ENCODE results near the gene DRAM1. TPM values are rescaled to one million over a fixed set of nuclear protein-coding genes. Genes with fewer than 3 reads are reported as not detected.

Gene DRAM1
- total and polyA plus RNA-seq, 9 of the 15 experiments (the other 6 are each of a cell fraction or from before 2014, with no cell fraction given): 1.4 to 4.3 (median 2.7) TPM

DNA sequence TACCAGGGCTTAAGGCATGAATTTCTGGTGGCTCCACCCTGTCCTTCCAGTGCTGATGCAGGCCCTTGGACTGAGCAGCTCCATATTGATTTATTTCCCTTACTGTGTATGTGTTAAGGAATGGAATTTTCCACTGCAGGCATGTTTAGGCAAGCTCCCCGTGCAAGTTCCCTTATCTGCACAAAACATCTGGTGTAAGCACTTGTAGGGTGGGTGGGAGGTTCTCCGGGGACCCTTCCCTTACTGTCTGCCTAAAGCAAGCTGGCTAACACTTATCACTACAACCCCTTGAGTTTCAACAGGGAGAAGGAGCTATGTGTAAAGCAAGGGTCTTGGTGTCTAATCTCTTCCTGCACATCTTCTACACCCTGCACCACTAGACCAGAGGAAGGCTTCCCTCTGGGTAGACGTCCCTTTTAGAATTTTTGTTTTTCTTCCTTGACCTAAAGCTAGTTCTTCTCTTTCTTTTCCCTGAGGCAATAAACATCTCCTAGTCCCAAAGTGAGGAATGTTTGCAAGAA, 22.0 kb upstream of the DRAM1 start (continued):
- TF ChIP-seq, protein P1, sequence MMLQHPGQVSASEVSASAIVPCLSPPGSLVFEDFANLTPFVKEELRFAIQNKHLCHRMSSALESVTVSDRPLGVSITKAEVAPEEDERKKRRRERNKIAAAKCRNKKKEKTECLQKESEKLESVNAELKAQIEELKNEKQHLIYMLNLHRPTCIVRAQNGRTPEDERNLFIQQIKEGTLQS (IDR thresholded peaks at IDR 0.05): no peak
- TF ChIP-seq, protein P1 (CRISPR knock-in tag; conservative IDR thresholded peaks at IDR 0.05): no peak
- TF ChIP-seq ESRRB (CRISPR knock-in tag; IDR thresholded peaks at IDR 0.05; ENCODE audit: borderline replicate concordance) (no peak), CBX1 (IDR thresholded peaks at IDR 0.05; ENCODE audit: low read depth) (no peak), CBFB (CRISPR knock-in tag; IDR thresholded peaks at IDR 0.05) (no peak), KAT8 (IDR thresholded peaks at IDR 0.05; ENCODE audit: low read depth) (no peak), PHB (CRISPR knock-in tag; IDR thresholded peaks at IDR 0.05) (no peak), ZNF347 (CRISPR knock-in tag; IDR thresholded peaks at IDR 0.05; ENCODE audit: low read depth) (no peak), MCM5 (IDR thresholded peaks at IDR 0.05; ENCODE audit: low read depth) (no peak), NR3C1 (CRISPR knock-in tag; IDR thresholded peaks at IDR 0.05) (no peak), DDX20 (tag; IDR thresholded peaks at IDR 0.05; ENCODE audit: low read depth) (no peak), ZNF140 (CRISPR knock-in tag; IDR thresholded peaks at IDR 0.05) (no peak), CHD4 (IDR thresholded peaks at IDR 0.05; ENCODE audit: insufficient read depth, insufficient replicate concordance, low read depth, low read length, poor library complexity, severe bottlenecking) (no peak), CTBP1 (IDR thresholded peaks at IDR 0.05; ENCODE audit: borderline replicate concordance) (no peak), MAFK (IDR thresholded peaks at IDR 0.05; ENCODE audit: low read length) (no peak), POLR2G (IDR thresholded peaks at IDR 0.05; ENCODE audit: low read depth, low read length) (no peak)
- TF ChIP-seq, protein P2, sequence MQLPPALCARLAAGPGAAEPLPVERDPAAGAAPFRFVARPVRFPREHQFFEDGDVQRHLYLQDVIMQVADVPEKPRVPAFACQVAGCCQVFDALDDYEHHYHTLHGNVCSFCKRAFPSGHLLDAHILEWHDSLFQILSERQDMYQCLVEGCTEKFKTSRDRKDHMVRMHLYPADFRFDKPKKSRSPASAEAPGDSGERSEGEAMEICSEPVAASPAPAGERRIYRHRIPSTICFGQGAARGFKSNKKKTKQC (CRISPR knock-in tag; IDR thresholded peaks at IDR 0.05): no peak
- TF ChIP-seq, protein P3, sequence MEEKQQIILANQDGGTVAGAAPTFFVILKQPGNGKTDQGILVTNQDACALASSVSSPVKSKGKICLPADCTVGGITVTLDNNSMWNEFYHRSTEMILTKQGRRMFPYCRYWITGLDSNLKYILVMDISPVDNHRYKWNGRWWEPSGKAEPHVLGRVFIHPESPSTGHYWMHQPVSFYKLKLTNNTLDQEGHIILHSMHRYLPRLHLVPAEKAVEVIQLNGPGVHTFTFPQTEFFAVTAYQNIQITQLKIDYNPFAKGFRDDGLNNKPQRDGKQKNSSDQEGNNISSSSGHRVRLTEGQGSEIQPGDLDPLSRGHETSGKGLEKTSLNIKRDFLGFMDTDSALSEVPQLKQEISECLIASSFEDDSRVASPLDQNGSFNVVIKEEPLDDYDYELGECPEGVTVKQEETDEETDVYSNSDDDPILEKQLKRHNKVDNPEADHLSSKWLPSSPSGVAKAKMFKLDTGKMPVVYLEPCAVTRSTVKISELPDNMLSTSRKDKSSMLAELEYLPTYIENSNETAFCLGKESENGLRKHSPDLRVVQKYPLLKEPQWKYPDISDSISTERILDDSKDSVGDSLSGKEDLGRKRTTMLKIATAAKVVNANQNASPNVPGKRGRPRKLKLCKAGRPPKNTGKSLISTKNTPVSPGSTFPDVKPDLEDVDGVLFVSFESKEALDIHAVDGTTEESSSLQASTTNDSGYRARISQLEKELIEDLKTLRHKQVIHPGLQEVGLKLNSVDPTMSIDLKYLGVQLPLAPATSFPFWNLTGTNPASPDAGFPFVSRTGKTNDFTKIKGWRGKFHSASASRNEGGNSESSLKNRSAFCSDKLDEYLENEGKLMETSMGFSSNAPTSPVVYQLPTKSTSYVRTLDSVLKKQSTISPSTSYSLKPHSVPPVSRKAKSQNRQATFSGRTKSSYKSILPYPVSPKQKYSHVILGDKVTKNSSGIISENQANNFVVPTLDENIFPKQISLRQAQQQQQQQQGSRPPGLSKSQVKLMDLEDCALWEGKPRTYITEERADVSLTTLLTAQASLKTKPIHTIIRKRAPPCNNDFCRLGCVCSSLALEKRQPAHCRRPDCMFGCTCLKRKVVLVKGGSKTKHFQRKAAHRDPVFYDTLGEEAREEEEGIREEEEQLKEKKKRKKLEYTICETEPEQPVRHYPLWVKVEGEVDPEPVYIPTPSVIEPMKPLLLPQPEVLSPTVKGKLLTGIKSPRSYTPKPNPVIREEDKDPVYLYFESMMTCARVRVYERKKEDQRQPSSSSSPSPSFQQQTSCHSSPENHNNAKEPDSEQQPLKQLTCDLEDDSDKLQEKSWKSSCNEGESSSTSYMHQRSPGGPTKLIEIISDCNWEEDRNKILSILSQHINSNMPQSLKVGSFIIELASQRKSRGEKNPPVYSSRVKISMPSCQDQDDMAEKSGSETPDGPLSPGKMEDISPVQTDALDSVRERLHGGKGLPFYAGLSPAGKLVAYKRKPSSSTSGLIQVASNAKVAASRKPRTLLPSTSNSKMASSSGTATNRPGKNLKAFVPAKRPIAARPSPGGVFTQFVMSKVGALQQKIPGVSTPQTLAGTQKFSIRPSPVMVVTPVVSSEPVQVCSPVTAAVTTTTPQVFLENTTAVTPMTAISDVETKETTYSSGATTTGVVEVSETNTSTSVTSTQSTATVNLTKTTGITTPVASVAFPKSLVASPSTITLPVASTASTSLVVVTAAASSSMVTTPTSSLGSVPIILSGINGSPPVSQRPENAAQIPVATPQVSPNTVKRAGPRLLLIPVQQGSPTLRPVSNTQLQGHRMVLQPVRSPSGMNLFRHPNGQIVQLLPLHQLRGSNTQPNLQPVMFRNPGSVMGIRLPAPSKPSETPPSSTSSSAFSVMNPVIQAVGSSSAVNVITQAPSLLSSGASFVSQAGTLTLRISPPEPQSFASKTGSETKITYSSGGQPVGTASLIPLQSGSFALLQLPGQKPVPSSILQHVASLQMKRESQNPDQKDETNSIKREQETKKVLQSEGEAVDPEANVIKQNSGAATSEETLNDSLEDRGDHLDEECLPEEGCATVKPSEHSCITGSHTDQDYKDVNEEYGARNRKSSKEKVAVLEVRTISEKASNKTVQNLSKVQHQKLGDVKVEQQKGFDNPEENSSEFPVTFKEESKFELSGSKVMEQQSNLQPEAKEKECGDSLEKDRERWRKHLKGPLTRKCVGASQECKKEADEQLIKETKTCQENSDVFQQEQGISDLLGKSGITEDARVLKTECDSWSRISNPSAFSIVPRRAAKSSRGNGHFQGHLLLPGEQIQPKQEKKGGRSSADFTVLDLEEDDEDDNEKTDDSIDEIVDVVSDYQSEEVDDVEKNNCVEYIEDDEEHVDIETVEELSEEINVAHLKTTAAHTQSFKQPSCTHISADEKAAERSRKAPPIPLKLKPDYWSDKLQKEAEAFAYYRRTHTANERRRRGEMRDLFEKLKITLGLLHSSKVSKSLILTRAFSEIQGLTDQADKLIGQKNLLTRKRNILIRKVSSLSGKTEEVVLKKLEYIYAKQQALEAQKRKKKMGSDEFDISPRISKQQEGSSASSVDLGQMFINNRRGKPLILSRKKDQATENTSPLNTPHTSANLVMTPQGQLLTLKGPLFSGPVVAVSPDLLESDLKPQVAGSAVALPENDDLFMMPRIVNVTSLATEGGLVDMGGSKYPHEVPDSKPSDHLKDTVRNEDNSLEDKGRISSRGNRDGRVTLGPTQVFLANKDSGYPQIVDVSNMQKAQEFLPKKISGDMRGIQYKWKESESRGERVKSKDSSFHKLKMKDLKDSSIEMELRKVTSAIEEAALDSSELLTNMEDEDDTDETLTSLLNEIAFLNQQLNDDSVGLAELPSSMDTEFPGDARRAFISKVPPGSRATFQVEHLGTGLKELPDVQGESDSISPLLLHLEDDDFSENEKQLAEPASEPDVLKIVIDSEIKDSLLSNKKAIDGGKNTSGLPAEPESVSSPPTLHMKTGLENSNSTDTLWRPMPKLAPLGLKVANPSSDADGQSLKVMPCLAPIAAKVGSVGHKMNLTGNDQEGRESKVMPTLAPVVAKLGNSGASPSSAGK (IDR thresholded peaks at IDR 0.05): no peak

All from K562 (cell line).